Panc1 (cell line): ENCODE measurements around the gene DLG4. TPM values are rescaled to one million over a fixed set of nuclear protein-coding genes. Genes with fewer than 3 reads are reported as not detected.

Experiments used
- ATAC-seq: fragments of 200-7000 bp; cut with Tn5 transposase; 2 replicates; pipeline ENCODE4 v1.9.1; 2020; ENCODE audit warnings: mild to moderate bottlenecking, moderate library complexity
- BruUV-seq: library from RNA; stranded (reverse); fragments of 400-500 nt; replicated peaks from 2 replicates; lab custom pipeline; 2021; lab: Mats Ljungman, UMichigan
- CTCF ChIA-PET: fragments of 300-600 bp; sonication (Branson Sonifier 250); formaldehyde crosslinking; loops from one replicate; lab custom pipeline; 2022; ENCODE audit warnings: antibody characterized with exemption; lab: Charles Lee
- POLR2A ChIA-PET: fragments of 300-600 bp; sonication (Branson Sonifier 250); formaldehyde crosslinking; loops from one replicate; lab custom pipeline; 2022; ENCODE audit warnings: antibody characterized with exemption; lab: Charles Lee
- DNase-seq: peaks from one replicate; pipeline ENCODE4 v3.0.0-alpha.2; 2010; ENCODE audit warnings: low read depth, low spot score
- H3K27ac ChIP-seq: 2 replicates; pipeline ENCODE4 v1.5.1; 2011; ENCODE audit warnings: mild to moderate bottlenecking, low read length, inconsistent platforms
- H3K27me3 ChIP-seq: fragments of 200-500 bp; sonication (Bioruptor generic); 2 replicates; pipeline ENCODE4 v1.6.0; 2014; ENCODE audit warnings: low read length, inconsistent platforms; ENCODE audit not compliant: control insufficient read depth, insufficient read depth
- H3K36me3 ChIP-seq: fragments of 200-500 bp; sonication (Bioruptor generic); 2 replicates; pipeline ENCODE4 v1.5.1; 2014; ENCODE audit warnings: inconsistent platforms, mild to moderate bottlenecking, low read length, moderate library complexity; ENCODE audit not compliant: control insufficient read depth, insufficient read depth
- H3K4me1 ChIP-seq: 2 replicates; pipeline ENCODE4 v1.5.1; 2011; ENCODE audit warnings: inconsistent platforms, mild to moderate bottlenecking, low read length, moderate library complexity; ENCODE audit not compliant: control insufficient read depth, insufficient read depth
- H3K4me3 ChIP-seq, 2 experiments: 2 replicates each; pipeline ENCODE4 v1.5.1; 2011 to 2012; ENCODE audit warnings: low read depth in 2 of 2, low read length in 2 of 2, mild to moderate bottlenecking in 2 of 2, inconsistent platforms in 1 of 2, moderate library complexity in 1 of 2
- H3K9me3 ChIP-seq: fragments of 200-500 bp; sonication (Bioruptor generic); 2 replicates; pipeline ENCODE4 v1.5.1; 2014; ENCODE audit warnings: low read depth, mild to moderate bottlenecking, inconsistent platforms, low read length, moderate library complexity; ENCODE audit not compliant: control insufficient read depth, insufficient read depth
- CTCF ChIP-seq: fragments of 450-650 bp; IDR thresholded peaks from 2 replicates; pipeline ENCODE4 v1.5.1; 2017; ENCODE audit warnings: mild to moderate bottlenecking
- POLR2AphosphoS5 ChIP-seq: IDR thresholded peaks from 2 replicates; pipeline ENCODE4 v1.6.1; 2012; ENCODE audit warnings: mild to moderate bottlenecking, low read depth, low read length, moderate library complexity
- REST ChIP-seq, 2 experiments: IDR thresholded peaks; 2 replicates each; pipeline ENCODE4 v1.6.1; 2011 to 2012; ENCODE audit warnings: low read depth in 2 of 2, control low read depth in 1 of 2, low read length in 1 of 2, mild to moderate bottlenecking in 1 of 2, moderate library complexity in 1 of 2; ENCODE audit not compliant: insufficient read depth in 1 of 2
- SIN3A ChIP-seq: IDR thresholded peaks from 2 replicates; pipeline ENCODE4 v1.6.1; 2012; ENCODE audit warnings: low read depth, mild to moderate bottlenecking, low read length, moderate library complexity, borderline replicate concordance; ENCODE audit not compliant: insufficient read depth
- TCF7L2 ChIP-seq: IDR thresholded peaks from 2 replicates; pipeline ENCODE4 v1.6.1; 2011; ENCODE audit warnings: mild to moderate bottlenecking, low read depth, low read length, inconsistent platforms
- in situ Hi-C: cut with HindIII; loops from 2 replicates; pipeline ENCODE4 v1.10.0; 2016; ENCODE audit warnings: low sequenced_read_pairs, low pct_unique_long_range_greater_than_20kb
- intact Hi-C: fragments of 100-400 bp; cut with micrococcal nuclease; formaldehyde crosslinking; loops from one replicate; pipeline ENCODE4 v1.10.0; 2022; ENCODE audit not compliant: unreplicated experiment
- total RNA-seq: library from RNA; stranded (reverse); gene quantifications from one replicate; pipeline ENCODE4 v1.2.1, GENCODE V29; 2021; ENCODE audit not compliant: unreplicated experiment

Gene DLG4
- total RNA-seq, 1 experiment from 2014 or later = 32.4 TPM

- DNase-seq = no peak
- BruUV-seq = no TSS peak
- ChIA-PET CTCF (interaction anchor here (0.7 kb wide), 1 partner anchor 45 kb away, joined by 7 read pairs; no protein-coding TSS in a partner anchor), POLR2A (no interaction called here)
- H3K9me3 ChIP-seq = no peaks in the 10 kb centered on the region
- H3K27ac ChIP-seq = no peak overlapping the region
- H3K27me3 ChIP-seq = no peaks in the 10 kb centered on the region
- intact Hi-C loops (no loop called here), in situ Hi-C loops (no loop called here)
- no peaks in the 10 kb centered on the region for H3K36me3 ChIP-seq
- no peaks in the 10 kb centered on the region for H3K4me1 ChIP-seq
- no peak for ATAC-seq
- TF ChIP-seq POLR2AphosphoS5 = no peak
- TF ChIP-seq SIN3A = no peak
- no peak for TF ChIP-seq REST (IDR thresholded peaks at IDR 0.05; ENCODE audit: insufficient read depth in 1 of 2, low read depth in 2 of 2, low read length in 1 of 2)
- no peak for TF ChIP-seq TCF7L2
- no peak for TF ChIP-seq CTCF
- no peak overlapping the region for H3K4me3 ChIP-seq
These were observed 63.2 kb downstream of the DLG4 start for GRCh38 chr17:7156342-7156940.

GRCh38 chr17:7147772-7148171 is 71.9 kb downstream of the DLG4 start:
- no TSS peak for BruUV-seq
- Histone ChIP-seq H3K27ac (no peak overlapping the region), H3K27me3 (no peaks in the 10 kb centered on the region), H3K9me3 (no peaks in the 10 kb centered on the region), H3K4me1 (no peaks in the 10 kb centered on the region), H3K4me3 (no peak overlapping the region), H3K36me3 (no peaks in the 10 kb centered on the region)
- TF ChIP-seq TCF7L2 (no peak), CTCF (no peak), SIN3A (no peak), POLR2AphosphoS5 (no peak), REST (IDR thresholded peaks at IDR 0.05; ENCODE audit: insufficient read depth in 1 of 2, low read depth in 2 of 2, low read length in 1 of 2) (no peak)
- in situ Hi-C loops (no loop called here), intact Hi-C loops (no loop called here)
- ChIA-PET CTCF (no interaction called here), POLR2A (no interaction called here)
- ATAC-seq (peak; percentile 73; the same call in 1 of the 2 replicates), DNase-seq (no peak)
